ENCODE results near the gene GRM7. TPM values are rescaled to one million over a fixed set of nuclear protein-coding genes. Genes with fewer than 3 reads are reported as not detected.

Gene GRM7
- total RNA-seq, 1 experiment from 2014 or later = 0.28 TPM

DNA sequence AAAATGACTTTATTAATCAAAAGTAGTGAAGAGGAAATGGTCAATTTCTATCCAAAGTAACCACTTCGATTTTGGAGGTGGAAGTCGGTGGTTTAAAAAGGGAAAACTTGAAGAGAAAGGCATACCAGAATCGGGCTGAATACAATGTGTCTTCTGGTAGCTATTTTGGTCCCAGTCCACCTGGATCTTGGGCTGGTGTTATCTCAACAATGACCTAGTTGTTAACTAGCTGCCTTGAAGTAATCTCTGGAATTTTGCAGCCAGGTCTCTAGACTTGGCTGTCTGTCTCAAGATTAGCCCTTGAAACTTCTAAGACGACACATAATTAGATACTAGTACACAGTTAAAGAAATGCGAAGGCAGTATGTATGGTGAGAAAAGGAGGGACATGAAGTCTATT lies 409.8 kb downstream of the GRM7 start:
- H3K4me3 Mint-ChIP-seq = no peak overlapping the region
- no peak overlapping the region for H3K14ac ChIP-seq (ENCODE audit: insufficient read depth, low read length)

More for the DNA sequence above, 409.8 kb downstream of the GRM7 start:
- Histone ChIP-seq H4K5ac (ENCODE audit: insufficient read length, low read depth, low read length) (no peak overlapping the region), H4K8ac (replicated peaks; ENCODE audit: insufficient read length, low read depth, low read length) (no peak overlapping the region), H2BK15ac (ENCODE audit: low read depth, low read length) (no peak overlapping the region), H2AFZ (ENCODE audit: low read length) (no peak overlapping the region), H2BK120ac (ENCODE audit: low read depth, low read length, poor library complexity, severe bottlenecking) (no peak overlapping the region), H3K79me2 (ENCODE audit: insufficient read depth, low read length) (no peaks in the 10 kb centered on the region), H3K79me1 (ENCODE audit: insufficient read depth, low read depth, low read length, poor library complexity, severe bottlenecking) (no peaks in the 10 kb centered on the region), H3T11ph (ENCODE audit: low read length) (no peak overlapping the region), H3K27ac (ENCODE audit: insufficient read length, low read depth, low read length) (no peak overlapping the region), H3K4me2 (ENCODE audit: insufficient read depth, insufficient read length, low read length) (no peak overlapping the region), H3K23me2 (ENCODE audit: insufficient read length, low read depth, low read length, poor library complexity, severe bottlenecking) (no peaks in the 10 kb centered on the region), H3K4ac (ENCODE audit: low read depth, low read length) (no peak overlapping the region), H3K56ac (ENCODE audit: insufficient read length, low read depth, low read length) (no peak overlapping the region), H2BK20ac (ENCODE audit: low read depth, low read length, poor library complexity, severe bottlenecking) (no peak overlapping the region), H3K9ac (ENCODE audit: extremely low read depth, insufficient read length, low read length) (no peak overlapping the region), H3K27me3 (ENCODE audit: insufficient read depth, low read length) (no peaks in the 10 kb centered on the region), H3K9me3 (ENCODE audit: control insufficient read depth, low read depth, low read length) (no peaks in the 10 kb centered on the region), H2BK12ac (ENCODE audit: insufficient read length, low read depth, low read length) (no peak overlapping the region), H4K20me1 (ENCODE audit: control insufficient read depth, insufficient read depth, insufficient read length) (no peaks in the 10 kb centered on the region), H3K4me1 (ENCODE audit: insufficient read depth, low read length) (no peaks in the 10 kb centered on the region), H3K23ac (ENCODE audit: insufficient read length, low read depth, low read length) (no peak overlapping the region), H2AK5ac (ENCODE audit: insufficient read length, low read length) (no peak overlapping the region), H4K91ac (ENCODE audit: insufficient read length, low read depth, low read length) (no peak overlapping the region), H2BK5ac (ENCODE audit: insufficient read length, low read length) (no peak overlapping the region), H3K18ac (ENCODE audit: insufficient read length, low read depth, low read length) (no peak overlapping the region)
- Mint-ChIP-seq H3K27me3 (ENCODE audit: low read depth) (no peaks in the 10 kb centered on the region), H3K27ac (no peak overlapping the region), H3K9me3 (peaks cover 5 to 9% of the 10 kb centered on the region in 2 experiments), H3K4me1 (peaks cover 6 to 7% of the 10 kb centered on the region in 2 experiments; a peak in 3 of 4 replicates), H3K36me3 (ENCODE audit: insufficient read depth in 1 of 3, low read depth in 3 of 3) (peaks cover 3 to 8% (median 4%) of the 10 kb centered on the region in 3 experiments)
- no CpG with 5 or more reads among the region's 5 CpGs for WGBS (ENCODE audit: extremely low coverage, insufficient read length, low lambda C conversion rate)
- no peak for DNase-seq
- TF ChIP-seq, protein P1, sequence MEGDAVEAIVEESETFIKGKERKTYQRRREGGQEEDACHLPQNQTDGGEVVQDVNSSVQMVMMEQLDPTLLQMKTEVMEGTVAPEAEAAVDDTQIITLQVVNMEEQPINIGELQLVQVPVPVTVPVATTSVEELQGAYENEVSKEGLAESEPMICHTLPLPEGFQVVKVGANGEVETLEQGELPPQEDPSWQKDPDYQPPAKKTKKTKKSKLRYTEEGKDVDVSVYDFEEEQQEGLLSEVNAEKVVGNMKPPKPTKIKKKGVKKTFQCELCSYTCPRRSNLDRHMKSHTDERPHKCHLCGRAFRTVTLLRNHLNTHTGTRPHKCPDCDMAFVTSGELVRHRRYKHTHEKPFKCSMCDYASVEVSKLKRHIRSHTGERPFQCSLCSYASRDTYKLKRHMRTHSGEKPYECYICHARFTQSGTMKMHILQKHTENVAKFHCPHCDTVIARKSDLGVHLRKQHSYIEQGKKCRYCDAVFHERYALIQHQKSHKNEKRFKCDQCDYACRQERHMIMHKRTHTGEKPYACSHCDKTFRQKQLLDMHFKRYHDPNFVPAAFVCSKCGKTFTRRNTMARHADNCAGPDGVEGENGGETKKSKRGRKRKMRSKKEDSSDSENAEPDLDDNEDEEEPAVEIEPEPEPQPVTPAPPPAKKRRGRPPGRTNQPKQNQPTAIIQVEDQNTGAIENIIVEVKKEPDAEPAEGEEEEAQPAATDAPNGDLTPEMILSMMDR (conservative IDR thresholded peaks at IDR 0.05) = no peak
